Stimulated activated naive CD8-positive, alpha-beta T cell treated with anti-CD3 and anti-CD28 coated beads, Interleukin-15, Interleukin-2, amounts not matched to agents 100 ng/mL and 50 ng/mL, for 24 hours (primary cell): ENCODE data around the gene SPON2.

Experiments
- H3K27ac Mint-ChIP-seq: one replicate; pipeline ENCODE4 v1.8.0; 2021; ENCODE audit warnings: mild to moderate bottlenecking, mixed read lengths
- H3K27me3 Mint-ChIP-seq: one replicate; pipeline ENCODE4 v1.8.0; 2021; ENCODE audit warnings: mixed read lengths
- H3K36me3 Mint-ChIP-seq: one replicate; pipeline ENCODE4 v1.8.0; 2021; ENCODE audit warnings: low read depth, mixed read lengths
- H3K4me1 Mint-ChIP-seq: one replicate; pipeline ENCODE4 v1.8.0; 2021; ENCODE audit warnings: low read depth, mixed read lengths
- H3K4me3 Mint-ChIP-seq: one replicate; pipeline ENCODE4 v1.8.0; 2021; ENCODE audit warnings: mild to moderate bottlenecking, mixed read lengths
- H3K9me3 Mint-ChIP-seq: one replicate; pipeline ENCODE4 v1.8.0; 2021; ENCODE audit warnings: mixed read lengths

Gene SPON2

DNA sequence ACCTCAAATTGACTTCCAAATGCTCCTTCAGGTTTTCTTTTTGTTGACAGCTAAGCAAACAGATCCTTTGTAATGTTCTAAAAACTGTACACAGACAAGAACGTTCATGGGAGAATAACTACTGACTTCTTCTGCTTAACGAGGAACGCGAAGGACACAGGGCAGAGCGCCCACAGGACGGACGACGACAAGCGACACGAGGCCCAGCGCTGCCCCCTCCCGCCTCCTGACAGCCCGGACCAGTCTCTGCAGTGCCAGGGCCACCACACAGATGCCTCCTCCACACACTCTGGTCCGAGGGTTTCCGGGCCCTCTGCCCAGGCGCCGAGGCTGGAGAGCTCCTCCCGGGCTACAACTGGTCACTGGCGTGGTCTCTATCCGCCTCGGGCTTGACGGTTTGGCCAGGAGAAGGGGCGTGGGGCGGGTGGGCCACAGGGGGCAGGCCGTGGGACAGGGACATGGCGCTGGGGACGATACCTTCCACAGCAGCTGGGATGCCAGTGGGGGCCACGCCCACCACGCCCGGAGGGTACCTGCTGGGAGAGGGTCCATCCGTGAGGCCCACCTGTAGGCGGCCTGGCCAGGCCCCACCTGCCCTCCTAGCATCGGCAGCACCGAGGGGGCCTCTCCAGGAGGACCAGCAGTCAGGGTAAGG lies 39.6 kb upstream of the SPON2 start:
- Mint-ChIP-seq H3K36me3 (peaks cover 11% of the 10 kb centered on the region), H3K27me3 (no peaks in the 10 kb centered on the region), H3K4me1 (peaks cover 10% of the 10 kb centered on the region), H3K27ac (no peak overlapping the region), H3K9me3 (no peaks in the 10 kb centered on the region), H3K4me3 (no peak overlapping the region)

DNA sequence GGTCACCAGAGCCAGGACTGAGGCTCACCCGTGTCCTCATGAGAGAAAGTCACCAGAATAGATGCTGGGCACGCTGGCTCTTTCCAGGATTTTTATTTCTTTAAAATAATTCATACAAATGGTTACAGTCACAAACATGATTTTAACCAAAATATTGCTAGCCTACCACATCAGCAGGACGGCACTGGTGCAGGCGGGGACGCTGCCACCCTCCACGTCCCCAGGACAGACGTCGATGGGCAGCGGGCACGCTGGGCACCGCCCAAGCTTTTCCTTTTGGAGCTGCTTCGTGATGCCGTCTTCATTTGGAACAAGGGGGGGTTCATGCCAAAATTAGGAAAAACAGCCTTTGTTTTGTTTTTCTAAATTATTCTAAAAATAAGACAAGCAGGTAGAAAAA lies 39.0 kb upstream of the SPON2 start:
- Mint-ChIP-seq H3K27ac (no peak overlapping the region), H3K4me3 (no peak overlapping the region), H3K36me3 (peaks cover 10% of the 10 kb centered on the region), H3K27me3 (no peaks in the 10 kb centered on the region), H3K9me3 (no peaks in the 10 kb centered on the region), H3K4me1 (peaks cover 3% of the 10 kb centered on the region)

DNA sequence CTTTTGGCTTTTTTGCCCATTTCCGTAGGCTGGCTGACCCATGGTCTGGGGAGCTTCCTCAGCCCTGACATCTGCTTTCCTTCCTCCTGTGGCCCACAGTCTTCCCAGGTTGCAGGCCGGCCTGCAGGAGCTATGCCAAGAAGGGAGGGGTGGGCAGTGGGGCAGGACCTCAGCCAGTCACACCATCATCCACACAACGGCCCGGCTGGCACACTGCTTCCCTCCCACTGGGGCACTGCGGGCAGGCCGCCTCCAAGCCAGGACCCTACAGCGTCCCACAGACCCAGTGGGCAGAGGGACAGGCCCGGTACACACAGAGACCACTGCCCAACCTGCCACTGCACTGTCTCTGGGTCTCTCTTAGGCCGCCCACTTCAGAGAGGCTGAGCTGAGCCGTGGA lies 38.6 kb upstream of the SPON2 start:
- H3K9me3 Mint-ChIP-seq, result no peaks in the 10 kb centered on the region
- no peak overlapping the region for H3K4me3 Mint-ChIP-seq
- H3K27ac Mint-ChIP-seq, result no peak overlapping the region
- H3K36me3 Mint-ChIP-seq, result peaks cover 6% of the 10 kb centered on the region
- no peaks in the 10 kb centered on the region for H3K27me3 Mint-ChIP-seq
- no peaks in the 10 kb centered on the region for H3K4me1 Mint-ChIP-seq

GRCh38 chr4:1210241-1210841 lies 38.0 kb upstream of the SPON2 start:
- Mint-ChIP-seq H3K9me3 (no peaks in the 10 kb centered on the region), H3K27ac (no peak overlapping the region), H3K36me3 (peaks cover 4% of the 10 kb centered on the region), H3K4me3 (no peak overlapping the region), H3K27me3 (no peaks in the 10 kb centered on the region), H3K4me1 (no peaks in the 10 kb centered on the region)

GRCh38 chr4:1209821-1210220 lies 37.4 kb upstream of the SPON2 start:
- peaks cover under 1% of the 10 kb centered on the region for H3K4me1 Mint-ChIP-seq
- H3K27me3 Mint-ChIP-seq, result no peaks in the 10 kb centered on the region
- H3K4me3 Mint-ChIP-seq, result no peak overlapping the region
- H3K9me3 Mint-ChIP-seq, result no peaks in the 10 kb centered on the region
- no peak overlapping the region for H3K27ac Mint-ChIP-seq
- peaks cover 4% of the 10 kb centered on the region for H3K36me3 Mint-ChIP-seq

DNA sequence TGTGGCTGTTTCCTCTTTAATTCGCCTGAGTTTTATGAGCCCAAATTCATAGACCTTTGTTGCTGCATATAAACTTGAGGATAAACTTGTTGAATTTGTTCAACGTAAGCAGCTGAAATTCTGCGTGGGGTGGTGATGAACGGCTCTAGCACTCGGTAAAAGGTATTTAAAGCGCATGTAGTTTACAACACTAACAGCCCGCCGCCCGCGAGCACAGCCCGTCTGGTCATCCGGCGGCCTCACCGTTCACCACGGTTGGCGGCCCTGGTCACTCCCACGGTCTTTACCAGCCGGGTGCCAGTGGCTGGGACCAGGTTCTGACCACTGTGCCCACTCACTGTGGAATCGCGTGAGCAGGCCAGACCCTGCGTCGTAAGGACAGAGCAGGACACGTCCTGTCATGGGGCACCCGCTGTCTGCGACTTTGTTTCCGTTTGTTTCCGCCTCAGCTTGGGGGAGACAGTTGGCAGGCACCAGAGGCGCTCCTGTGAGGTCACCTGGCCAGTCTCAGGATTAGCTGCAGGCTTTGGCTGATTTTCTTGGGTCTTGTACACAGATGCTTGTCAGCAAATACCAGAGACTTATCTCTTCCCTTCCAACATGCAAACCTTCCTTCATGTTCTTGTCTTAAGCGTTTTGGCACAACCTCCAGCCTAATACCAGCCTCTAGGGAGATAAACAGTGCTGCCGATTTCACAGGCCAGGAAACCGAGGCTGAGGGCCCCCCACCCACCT lies 36.8 kb upstream of the SPON2 start:
- no peaks in the 10 kb centered on the region for H3K27me3 Mint-ChIP-seq
- no peak overlapping the region for H3K4me3 Mint-ChIP-seq
- H3K4me1 Mint-ChIP-seq, result peaks cover 8% of the 10 kb centered on the region
- no peak overlapping the region for H3K27ac Mint-ChIP-seq
- H3K9me3 Mint-ChIP-seq, result no peaks in the 10 kb centered on the region
- peaks cover 4% of the 10 kb centered on the region for H3K36me3 Mint-ChIP-seq

GRCh38 chr4:1208266-1208961 lies 36.0 kb upstream of the SPON2 start:
- no peaks in the 10 kb centered on the region for H3K27me3 Mint-ChIP-seq
- no peak overlapping the region for H3K27ac Mint-ChIP-seq
- H3K36me3 Mint-ChIP-seq, result peaks cover 4% of the 10 kb centered on the region
- H3K4me1 Mint-ChIP-seq, result peaks cover 15% of the 10 kb centered on the region
- H3K9me3 Mint-ChIP-seq, result no peaks in the 10 kb centered on the region
- H3K4me3 Mint-ChIP-seq, result no peak overlapping the region

GRCh38 chr4:1207603-1208265 lies 35.4 kb upstream of the SPON2 start:
- no peak overlapping the region for H3K27ac Mint-ChIP-seq
- peaks cover 4% of the 10 kb centered on the region for H3K36me3 Mint-ChIP-seq
- no peaks in the 10 kb centered on the region for H3K27me3 Mint-ChIP-seq
- no peak overlapping the region for H3K4me3 Mint-ChIP-seq
- H3K4me1 Mint-ChIP-seq, result peaks cover 22% of the 10 kb centered on the region
- H3K9me3 Mint-ChIP-seq, result no peaks in the 10 kb centered on the region

- Mint-ChIP-seq H3K27me3 (no peaks in the 10 kb centered on the region), H3K27ac (no peak overlapping the region), H3K4me1 (peaks cover 28% of the 10 kb centered on the region), H3K9me3 (no peaks in the 10 kb centered on the region), H3K4me3 (no peak overlapping the region), H3K36me3 (peaks cover 4% of the 10 kb centered on the region)
These were observed 34.7 kb upstream of the SPON2 start for GRCh38 chr4:1207157-1207470.

DNA sequence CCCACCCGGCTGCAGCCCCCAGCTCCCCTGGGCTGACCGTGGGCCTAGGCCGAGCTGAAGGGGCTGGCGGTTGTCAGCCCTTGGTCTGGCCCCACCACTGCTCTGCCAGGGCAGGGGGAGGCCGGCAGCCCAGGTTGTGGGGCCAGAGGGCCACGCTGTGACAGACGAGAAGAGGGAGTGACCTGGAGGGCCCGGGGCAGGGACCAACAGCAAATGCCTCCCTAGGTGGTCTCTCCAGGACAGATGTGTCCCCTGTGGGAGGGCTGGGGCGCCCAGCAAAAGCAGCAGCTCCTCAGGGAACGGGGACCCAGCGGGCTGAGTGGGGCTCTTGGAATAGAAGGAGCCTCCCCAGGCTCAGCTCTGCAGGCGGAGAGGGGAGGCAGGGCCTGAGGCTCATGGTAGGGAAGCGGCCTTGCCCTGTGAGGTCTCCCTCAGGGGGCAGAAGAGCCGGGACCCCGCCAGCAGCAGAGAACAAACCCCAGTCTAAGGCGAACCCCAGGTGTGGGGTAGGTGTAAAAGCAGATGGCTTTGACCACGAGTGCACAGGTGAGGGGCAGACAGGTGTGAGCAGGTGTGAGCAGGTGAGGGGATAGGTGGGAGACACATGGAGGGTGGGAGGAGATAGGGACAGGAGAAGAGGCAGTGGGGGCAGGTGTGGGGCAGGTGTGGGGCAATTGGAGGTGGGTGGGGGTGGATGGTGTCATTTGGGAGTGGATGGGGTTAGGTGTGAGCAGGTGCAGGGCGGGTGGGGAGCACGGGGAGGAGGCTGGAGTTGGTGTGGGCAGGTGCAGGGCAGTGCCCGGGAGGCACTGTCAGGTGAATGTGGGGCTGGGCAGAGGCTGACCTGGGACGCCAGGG lies 34.1 kb upstream of the SPON2 start:
- Mint-ChIP-seq H3K36me3 (no peaks in the 10 kb centered on the region), H3K4me3 (no peak overlapping the region), H3K4me1 (peaks cover 34% of the 10 kb centered on the region), H3K9me3 (no peaks in the 10 kb centered on the region), H3K27me3 (no peaks in the 10 kb centered on the region), H3K27ac (no peak overlapping the region)

GRCh38 chr4:1205586-1206298 lies 33.4 kb upstream of the SPON2 start:
- H3K36me3 Mint-ChIP-seq, result no peaks in the 10 kb centered on the region
- H3K9me3 Mint-ChIP-seq, result no peaks in the 10 kb centered on the region
- H3K27ac Mint-ChIP-seq, result no peak overlapping the region
- H3K4me3 Mint-ChIP-seq, result no peak overlapping the region
- no peaks in the 10 kb centered on the region for H3K27me3 Mint-ChIP-seq
- H3K4me1 Mint-ChIP-seq, result peaks cover 41% of the 10 kb centered on the region

DNA sequence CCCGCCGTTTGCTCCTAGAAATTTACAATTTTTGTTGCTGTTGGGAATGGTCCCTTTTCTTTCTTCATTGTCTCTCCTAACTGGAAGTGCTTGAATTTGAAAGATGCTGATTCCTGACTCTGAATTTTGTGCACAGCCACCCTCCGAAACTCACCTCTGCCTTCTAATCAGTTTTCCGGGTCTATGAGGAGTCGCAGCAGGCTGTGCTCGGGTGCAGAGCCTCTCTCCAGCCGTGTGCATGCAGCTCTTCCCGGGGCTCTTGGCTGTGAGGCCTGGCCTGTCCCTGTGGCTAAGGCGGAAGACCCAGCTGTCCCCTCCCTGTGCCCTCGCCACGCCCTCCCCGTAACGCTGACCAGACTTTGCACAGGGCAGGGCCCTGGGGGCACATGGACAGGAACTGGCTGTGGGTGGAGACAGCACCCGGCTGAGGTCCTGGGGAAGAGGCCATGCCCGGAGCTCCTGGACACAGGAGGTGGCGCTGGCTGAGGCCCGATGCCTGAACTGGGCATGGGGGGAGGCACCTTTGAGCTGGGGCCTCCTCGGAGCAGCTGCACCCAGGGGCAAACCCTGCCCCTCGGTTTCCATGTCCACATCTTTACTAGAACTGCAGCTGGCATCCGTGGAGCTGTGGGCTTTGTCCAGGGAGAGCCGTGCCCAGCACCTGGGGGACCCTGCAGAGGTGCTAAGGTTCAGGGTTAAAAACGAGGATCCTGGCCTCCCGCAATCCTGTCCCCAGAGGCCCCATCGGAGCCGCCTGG lies 32.6 kb upstream of the SPON2 start:
- Mint-ChIP-seq H3K4me1 (peaks cover 48% of the 10 kb centered on the region), H3K9me3 (no peaks in the 10 kb centered on the region), H3K4me3 (no peak overlapping the region), H3K36me3 (no peaks in the 10 kb centered on the region), H3K27ac (no peak overlapping the region), H3K27me3 (no peaks in the 10 kb centered on the region)

- H3K27me3 Mint-ChIP-seq, result no peaks in the 10 kb centered on the region
- H3K4me3 Mint-ChIP-seq, result no peak overlapping the region
- no peaks in the 10 kb centered on the region for H3K36me3 Mint-ChIP-seq
- no peaks in the 10 kb centered on the region for H3K9me3 Mint-ChIP-seq
- H3K27ac Mint-ChIP-seq, result no peak overlapping the region
- H3K4me1 Mint-ChIP-seq, result peaks cover 50% of the 10 kb centered on the region
These were observed 32.0 kb upstream of the SPON2 start for GRCh38 chr4:1204286-1204827.
